NCI-H1417 treated with DMSO at 0.1 percent for 48 hours (cell line): Measurements from ENCODE around the gene ASNS.

Experiments used
- DNase-seq: peaks from one replicate; lab custom pipeline; 2025; lab: John Stamatoyannopoulos, UW

Gene ASNS

DNA sequence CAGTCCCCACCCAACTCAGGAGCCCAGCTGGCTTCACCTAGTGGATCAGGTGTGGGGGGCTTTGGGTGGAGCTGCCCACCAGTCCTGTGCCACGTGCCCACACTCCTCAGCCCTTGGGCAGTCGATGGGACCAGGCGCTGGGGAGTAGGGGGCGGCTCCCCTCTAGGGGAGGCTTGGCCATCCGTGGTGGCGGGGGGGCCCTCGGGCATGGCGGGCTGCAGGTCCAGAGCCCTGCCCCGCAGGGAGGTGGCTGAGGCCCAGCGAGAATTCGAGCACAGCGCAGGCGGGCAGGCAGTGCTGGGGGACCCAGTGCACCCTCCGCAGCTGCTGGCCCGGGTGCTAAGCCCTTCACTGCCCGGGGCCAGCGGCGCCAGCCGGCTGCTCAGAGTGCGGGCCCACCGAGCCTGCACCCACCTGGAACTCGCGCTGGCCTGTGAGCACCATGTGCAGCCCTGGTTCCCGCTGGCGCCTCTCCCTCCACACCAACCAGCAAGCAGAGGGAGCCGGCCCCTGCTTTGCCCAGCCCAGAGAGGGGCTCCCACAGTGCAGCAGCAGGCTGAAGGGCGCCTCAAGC is 29.3 kb downstream of the ASNS start:
- no peak for DNase-seq

DNA sequence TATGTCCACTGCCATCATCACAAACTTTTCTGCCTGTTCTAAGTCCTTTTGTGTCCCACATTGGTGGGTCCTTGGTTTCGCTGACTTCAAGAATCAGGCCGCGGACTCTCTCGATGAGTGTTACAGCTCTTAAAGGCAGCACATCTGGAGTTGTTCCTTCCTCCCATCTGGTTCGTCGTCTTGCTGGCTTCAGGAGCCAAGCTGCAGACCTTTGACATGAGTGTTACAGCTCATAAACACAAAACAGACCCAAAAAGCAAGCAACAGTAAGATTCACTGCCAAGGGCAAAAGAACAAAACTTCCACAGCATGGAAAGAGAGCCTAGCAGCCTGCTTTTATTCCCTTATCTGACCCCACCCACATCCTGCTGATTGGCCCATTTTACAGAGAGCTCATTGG is 30.2 kb downstream of the ASNS start:
- DNase-seq = no peak

DNA sequence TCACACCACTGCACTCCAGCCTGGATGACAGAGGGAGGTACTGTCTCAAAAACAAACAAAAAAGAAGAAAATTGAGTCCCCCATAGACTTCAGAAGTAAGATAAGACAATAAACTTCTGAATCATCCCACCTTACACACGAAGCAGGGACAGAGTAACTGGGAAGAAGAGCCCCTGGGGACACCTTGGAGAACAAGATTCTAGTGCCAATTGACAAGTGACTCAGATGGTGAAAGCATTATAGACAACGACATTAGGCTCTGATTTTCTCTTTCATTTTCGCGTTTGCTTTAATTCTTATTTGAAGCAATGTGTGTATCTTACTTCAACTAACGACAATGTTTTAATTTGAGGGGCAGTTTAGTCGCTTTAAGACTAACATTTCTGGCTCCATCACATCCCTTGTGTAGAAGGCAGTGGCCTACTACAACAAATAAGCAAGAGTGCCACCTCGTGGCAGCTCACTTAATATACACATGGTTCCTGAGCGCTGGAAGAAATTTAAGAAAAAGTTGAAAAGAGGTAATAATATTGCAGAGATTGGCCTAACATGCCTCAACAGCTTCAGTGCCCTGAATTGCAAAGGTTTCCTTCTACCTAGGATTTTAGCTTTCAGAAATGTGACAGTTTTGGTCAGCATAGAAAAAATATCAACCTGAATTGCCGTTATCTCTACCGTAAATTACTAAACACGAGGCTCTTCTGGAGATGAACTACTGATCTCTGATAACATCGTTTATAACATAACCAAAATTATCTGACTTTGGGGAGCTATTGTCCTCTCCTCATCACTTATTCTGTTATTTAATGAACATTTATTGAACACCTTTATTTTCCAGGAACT is 36.7 kb downstream of the ASNS start:
- DNase-seq = peak; percentile 25

DNA sequence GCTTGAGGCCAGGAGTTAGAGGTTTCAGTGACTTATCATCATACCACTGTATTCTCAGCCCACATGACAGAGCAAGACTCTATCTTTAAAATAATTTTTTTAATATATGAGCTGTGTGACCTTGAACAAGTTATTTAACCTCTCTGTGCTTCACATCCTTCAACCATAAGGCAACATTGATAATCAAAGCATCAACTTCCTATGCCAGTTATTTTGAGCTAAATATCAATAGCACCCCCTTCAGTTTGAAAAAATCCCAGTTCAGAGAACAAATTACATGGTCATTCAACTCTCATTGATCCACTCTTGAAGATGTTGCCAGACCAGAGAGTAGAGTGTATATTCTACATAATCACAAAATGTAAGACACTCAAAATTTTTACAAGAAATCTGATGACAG is 53.0 kb downstream of the ASNS start:
- no peak for DNase-seq

DNA sequence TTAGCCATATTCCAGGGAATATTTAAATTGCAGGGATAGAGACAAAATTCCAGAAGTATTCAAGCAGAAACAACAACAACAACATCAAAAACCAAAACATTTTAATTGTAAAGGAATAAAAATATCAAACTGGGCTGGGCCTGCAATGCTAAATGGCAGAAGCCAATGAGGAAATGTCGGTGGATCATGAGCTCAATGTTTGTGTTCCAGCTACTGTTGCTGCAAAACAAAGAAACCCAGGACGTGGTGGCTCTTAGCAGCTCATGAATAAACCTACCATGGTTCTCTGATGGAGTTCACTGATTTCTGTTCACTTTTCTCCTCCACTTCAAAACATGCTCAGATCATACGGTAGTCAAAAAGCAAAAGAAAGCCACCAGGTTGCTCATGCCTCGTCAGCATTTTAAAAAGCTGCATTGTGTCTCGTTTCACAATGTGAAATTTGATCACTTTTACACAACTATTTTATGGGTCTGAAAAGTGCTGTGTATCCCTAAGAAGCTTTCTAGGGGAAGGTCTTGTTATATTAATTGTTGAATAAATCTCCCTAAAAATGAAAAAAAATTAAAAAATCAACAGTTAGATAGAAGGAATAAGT is 54.0 kb downstream of the ASNS start:
- no peak for DNase-seq
